NCI-H2227 (cell line): ENCODE results near the gene SIGLECL1.

Experiments
- DNase-seq: peaks from one replicate; lab custom pipeline; 2025; ENCODE audit not compliant: unreplicated experiment; lab: John Stamatoyannopoulos, UW

SIGLECL1 gene

GRCh38 chr19:51252306-51253079 lies 1.6 kb downstream of the SIGLECL1 start:
- no peak for DNase-seq

GRCh38 chr19:51253088-51253806 lies 2.4 kb downstream of the SIGLECL1 start:
- no peak for DNase-seq

GRCh38 chr19:51256155-51256625 lies 5.3 kb downstream of the SIGLECL1 start:
- DNase-seq: no peak

GRCh38 chr19:51257471-51257870 lies 6.6 kb downstream of the SIGLECL1 start:
- no peak for DNase-seq

- no peak for DNase-seq
Observed at GRCh38 chr19:51258165-51259160, 7.6 kb downstream of the SIGLECL1 start.

GRCh38 chr19:51259348-51260245 lies 8.7 kb downstream of the SIGLECL1 start:
- DNase-seq: peak; percentile 21

- no peak for DNase-seq
Observed at GRCh38 chr19:51263808-51264207, 12.9 kb downstream of the SIGLECL1 start.

GRCh38 chr19:51271067-51271466 lies 20.2 kb downstream of the SIGLECL1 start:
- DNase-seq: peak; percentile 63

- DNase-seq: no peak
Observed at GRCh38 chr19:51272183-51272810, 21.4 kb downstream of the SIGLECL1 start.

GRCh38 chr19:51274049-51274770 lies 23.3 kb downstream of the SIGLECL1 start:
- DNase-seq: no peak

- DNase-seq: no peak
Observed at GRCh38 chr19:51277112-51277511, 26.2 kb downstream of the SIGLECL1 start.

- DNase-seq: no peak
Observed at GRCh38 chr19:51282335-51282734, 31.5 kb downstream of the SIGLECL1 start.

- DNase-seq: no peak
Observed at GRCh38 chr19:51285682-51286081, 34.8 kb downstream of the SIGLECL1 start.

GRCh38 chr19:51289635-51290034 lies 38.8 kb downstream of the SIGLECL1 start:
- DNase-seq: no peak

GRCh38 chr19:51292971-51293370 lies 42.1 kb downstream of the SIGLECL1 start:
- no peak for DNase-seq

- no peak for DNase-seq
Observed at GRCh38 chr19:51293571-51294210, 42.8 kb downstream of the SIGLECL1 start.

GRCh38 chr19:51294211-51294976 lies 43.5 kb downstream of the SIGLECL1 start:
- no peak for DNase-seq

- DNase-seq: no peak
Observed at GRCh38 chr19:51294977-51295375, 44.1 kb downstream of the SIGLECL1 start.
